HG03354 (cell line): ENCODE results near the gene ADAP1.

Experiments
- ATAC-seq: cut with Tn5 transposase; IDR thresholded peaks from one replicate; pipeline ENCODE4 v1.9.1; 2021; ENCODE audit warnings: mild to moderate bottlenecking; ENCODE audit not compliant: unreplicated experiment, poor library complexity, severe bottlenecking

ADAP1 gene

GRCh38 chr7:888081-889024 lies 66.1 kb downstream of the ADAP1 start:
- no peak for ATAC-seq

DNA sequence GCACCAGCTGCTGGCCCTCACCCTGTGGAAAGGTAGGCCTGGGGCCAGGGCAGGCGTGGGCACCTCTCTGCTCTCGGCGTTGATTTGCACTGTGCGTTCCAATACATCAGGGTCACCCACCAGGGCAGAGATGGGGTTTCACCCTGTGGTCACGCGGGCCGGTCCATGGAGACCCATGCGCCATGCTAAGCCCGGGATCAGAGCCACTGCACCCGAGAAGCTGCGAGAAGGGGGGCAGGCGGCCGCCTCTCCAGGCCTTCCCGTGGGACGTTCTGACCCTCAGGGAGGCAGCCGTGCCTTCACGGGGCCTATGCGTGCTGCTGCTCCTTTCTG lies 67.0 kb downstream of the ADAP1 start:
- no peak for ATAC-seq

DNA sequence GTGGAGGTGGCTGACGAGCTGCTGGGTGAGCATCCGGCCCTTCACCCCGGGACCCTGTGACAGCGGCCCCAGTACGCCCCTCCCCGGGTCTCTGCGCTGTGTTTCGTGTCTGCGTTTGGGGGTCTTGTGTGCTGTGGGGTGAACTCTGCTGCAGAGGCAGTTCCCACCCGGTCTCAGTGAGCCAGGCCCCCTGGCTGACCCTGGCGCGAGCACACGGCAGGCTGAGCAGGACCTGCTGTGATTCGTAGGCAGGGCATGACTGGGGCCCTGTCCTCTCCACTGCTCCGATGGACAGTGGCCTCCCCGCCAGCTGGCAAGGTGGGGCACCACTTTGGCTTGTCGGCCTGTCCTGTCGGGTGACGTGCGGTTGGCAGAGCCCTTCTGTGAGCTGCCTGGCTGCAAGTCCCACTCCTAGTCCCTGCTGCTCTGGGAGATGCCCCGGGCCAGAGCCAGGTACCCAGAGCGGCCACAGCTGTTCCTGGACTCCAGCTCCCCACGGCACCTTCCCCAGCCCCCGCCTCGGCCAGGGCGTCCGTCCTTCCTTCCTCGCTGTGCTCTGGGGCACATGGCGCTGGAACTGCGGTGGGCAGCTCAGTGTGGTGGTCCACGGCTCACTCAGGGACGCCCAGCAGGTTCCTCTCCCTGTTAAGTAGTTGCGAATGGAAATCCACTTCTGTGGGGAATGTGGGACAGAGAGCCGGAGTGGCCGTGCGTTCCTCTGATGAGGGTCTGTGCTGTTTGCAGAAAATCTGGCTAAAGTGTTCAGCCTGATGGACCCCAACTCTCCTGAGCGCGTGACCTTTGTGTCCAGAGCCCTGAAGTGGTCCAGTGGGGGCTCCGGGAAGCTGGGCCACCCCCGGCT lies 67.6 kb downstream of the ADAP1 start:
- no peak for ATAC-seq

GRCh38 chr7:885893-886625 lies 68.4 kb downstream of the ADAP1 start:
- ATAC-seq: no peak

- ATAC-seq: no peak
These were observed 69.1 kb downstream of the ADAP1 start for GRCh38 chr7:885261-885892.

DNA sequence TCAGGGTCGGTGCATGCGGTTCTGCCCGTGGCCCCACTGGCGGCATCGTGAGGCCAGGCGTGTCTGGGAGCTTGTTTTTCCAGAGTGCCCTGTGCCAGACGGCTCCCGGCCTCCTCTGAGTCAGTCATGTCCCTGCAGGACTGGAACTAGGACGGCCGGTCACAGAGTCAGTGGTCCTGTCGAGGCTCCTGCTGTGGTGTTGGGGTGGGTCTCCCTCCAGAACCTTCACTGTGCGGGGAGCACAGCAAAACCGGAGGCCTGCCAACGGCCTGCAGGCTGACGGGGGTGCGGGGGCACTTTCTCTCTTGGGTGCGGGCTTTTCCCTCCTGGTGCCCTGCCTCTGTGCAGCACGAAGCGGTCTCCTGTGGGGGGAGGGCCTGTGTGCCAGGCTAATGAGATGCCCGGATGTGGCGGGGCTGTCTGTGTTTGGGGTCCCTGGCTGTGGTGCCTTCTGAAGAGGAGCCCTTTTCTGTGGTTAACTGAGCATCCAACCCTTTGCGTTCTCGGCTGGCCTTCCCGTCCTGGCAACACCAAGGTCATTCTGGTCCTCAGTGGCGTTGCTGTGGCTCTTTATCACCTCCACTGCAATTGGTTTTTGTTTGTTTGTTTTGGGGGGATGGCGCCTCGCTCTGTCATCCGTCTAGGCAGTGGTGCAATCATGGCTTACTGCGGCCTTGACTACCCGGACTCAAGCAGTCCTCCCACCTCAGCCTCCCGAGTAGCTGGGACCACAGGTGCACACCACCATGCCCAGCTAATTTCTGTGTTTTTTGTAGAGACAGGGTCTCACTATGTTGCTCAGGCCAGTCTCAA lies 70.1 kb downstream of the ADAP1 start:
- ATAC-seq: no peak

- no peak for ATAC-seq
These were observed 71.1 kb downstream of the ADAP1 start for GRCh38 chr7:883055-884021.

DNA sequence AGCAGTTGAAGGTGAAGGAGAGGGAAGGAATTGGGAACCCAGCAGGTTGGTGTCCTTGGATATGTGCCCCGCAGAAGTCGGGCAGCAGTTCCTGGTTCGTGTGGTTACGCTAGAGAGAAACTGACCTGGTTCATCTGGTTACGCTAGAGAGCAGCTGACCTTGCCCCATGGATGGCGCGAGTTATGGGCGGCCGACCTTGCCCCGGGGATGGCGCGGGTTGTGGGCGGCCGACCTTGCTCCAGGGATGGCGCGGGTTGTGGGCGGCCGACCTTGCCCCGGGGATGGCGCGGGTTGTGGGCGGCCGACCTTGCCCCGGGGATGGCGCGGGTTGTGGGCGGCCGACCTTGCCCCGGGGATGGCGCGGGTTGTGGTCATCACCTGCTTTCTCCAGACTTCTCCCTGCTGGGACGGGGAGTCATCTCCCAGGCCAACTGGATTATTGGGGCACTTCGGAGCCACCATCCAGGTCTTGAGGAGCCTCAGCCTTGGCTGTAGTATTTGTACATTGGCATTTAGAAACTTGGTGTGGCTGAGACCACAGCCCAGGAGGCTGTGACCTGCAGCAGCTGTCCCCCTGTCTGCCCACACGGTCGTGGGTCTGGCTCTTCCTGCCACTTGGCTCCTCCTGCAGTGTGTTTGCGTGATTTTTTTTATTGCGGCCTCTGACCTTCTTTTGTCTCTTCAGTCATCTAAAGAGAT lies 72.0 kb downstream of the ADAP1 start:
- no peak for ATAC-seq

DNA sequence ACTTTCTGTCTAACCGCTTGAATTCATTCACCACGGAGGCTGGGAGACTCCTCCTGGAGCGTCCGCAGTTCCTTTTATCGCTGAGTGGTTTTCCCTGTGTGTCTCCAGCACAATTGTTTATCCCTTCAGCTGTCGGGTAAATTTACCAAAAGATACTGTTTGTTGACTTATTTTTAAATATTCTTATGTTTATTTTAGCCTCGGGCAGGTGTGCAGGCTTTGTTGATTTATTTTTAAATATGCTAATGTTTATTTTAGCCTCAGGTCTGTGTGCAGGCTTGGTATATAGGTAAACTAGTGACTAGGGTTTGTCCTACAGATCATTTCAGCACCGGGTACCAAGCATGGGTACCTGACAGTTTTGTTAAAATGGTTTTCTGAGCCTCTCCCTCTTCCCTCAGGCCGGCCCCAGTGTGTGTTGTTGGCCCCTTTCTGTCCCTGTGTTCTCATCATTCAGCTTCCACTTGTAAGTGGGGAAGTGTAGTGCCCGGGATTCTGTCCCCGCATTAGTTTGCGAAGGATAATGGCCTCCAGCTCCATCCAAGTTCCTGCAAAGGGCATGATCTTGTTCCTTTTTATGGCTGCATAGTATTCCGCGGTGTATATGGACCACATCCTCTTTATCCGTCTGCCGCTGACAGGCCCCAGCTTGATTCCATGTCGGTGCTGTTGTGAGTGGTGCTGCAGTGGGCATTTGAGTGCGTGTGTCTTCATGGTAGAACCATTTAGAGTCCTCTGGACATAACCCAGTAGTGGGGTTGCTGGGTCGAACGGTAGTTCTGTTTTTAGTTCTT lies 72.8 kb downstream of the ADAP1 start:
- no peak for ATAC-seq

GRCh38 chr7:880450-880849 lies 74.0 kb downstream of the ADAP1 start:
- no peak for ATAC-seq

DNA sequence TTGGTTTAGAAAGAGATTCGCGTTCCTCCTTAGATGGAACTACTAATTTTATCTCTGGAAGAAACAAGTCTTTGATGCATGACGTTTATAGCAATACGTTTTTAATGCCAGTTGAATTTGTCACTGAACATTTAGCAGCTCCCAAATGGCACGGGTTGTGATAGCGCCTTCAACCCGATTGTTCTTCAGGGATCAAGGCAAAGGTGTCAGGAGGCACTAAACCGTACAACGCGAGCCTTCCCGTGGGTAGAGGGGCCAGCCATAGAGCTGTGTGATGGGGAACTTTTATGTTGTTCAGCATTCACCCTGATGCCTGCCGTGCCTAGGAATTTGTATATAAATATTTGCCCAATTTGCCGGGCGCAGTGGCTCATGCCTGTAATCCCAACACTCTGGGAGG lies 74.8 kb downstream of the ADAP1 start:
- no peak for ATAC-seq

GRCh38 chr7:879093-879492 lies 75.4 kb downstream of the ADAP1 start:
- no peak for ATAC-seq

GRCh38 chr7:877312-878232 lies 76.9 kb downstream of the ADAP1 start:
- ATAC-seq: no peak

DNA sequence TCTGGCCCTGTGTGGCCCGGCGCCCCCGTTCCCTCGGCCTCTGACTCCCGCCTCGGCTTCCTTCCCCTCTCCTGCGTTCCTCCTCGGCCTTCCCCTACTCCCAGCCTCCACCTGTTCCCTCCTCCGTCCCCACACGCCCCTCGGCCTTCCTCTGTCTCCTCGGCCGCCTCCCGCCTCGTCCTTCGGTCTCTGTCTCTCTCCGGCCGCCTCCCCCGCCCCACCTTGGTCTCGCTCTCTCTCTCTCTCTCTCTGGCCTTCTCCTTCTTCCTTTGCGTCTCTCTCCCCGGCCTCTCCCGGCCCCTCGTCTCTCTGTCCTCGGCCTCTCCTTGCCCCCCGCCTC lies 77.5 kb downstream of the ADAP1 start:
- peak; percentile 38 for ATAC-seq

- ATAC-seq: peak; percentile 80
These were observed 78.2 kb downstream of the ADAP1 start, which contains the start of gene GET4 for GRCh38 chr7:876077-876971. Gene GET4 (plus strand): TSS chr7:876554. CDS start chr7:876646, 92 bp downstream.
